GM19372 (cell line): ENCODE data around the gene MGRN1.
A peak's percentile ranks its signal among the peaks of the same experiment; 100 is the strongest.

ENCODE experiments used
- ATAC-seq: cut with Tn5 transposase; IDR thresholded peaks from one replicate; pipeline ENCODE4 v1.9.1; 2021; ENCODE audit warnings: mild to moderate bottlenecking, low read depth, moderate library complexity; ENCODE audit not compliant: unreplicated experiment

MGRN1 gene

DNA sequence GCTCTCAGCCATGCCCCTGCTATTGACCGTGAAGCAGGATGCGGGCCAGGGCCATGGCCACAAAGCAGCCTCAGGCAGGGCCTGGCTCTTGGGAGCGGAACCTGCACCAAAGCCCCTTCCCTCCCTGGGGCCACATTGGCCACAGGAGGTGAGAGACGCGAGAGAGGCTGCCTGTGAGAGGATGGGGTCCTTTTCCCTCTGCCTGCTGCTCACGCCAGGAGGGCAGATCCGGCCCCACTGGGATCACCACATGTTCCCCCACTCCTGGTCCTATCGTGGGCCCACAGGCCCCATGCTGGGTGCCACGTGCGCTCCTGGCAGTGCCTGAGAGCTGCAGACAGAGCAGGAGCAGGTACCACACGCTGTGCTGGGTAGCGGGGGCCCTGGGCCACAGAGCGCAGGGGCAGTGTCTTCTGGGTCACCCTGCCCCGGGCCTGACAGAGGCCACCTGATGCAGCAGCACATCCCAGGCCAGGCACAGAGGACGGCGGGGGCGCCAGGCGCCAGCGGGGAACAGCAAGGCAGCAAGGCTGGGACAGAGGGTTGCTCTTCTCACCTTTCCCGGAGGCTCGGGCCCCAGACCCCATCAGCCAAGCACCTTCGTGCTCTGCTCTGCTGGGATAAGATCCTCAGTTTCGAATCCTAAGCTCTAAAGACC is 59.6 kb downstream of the MGRN1 start:
- no peak for ATAC-seq

DNA sequence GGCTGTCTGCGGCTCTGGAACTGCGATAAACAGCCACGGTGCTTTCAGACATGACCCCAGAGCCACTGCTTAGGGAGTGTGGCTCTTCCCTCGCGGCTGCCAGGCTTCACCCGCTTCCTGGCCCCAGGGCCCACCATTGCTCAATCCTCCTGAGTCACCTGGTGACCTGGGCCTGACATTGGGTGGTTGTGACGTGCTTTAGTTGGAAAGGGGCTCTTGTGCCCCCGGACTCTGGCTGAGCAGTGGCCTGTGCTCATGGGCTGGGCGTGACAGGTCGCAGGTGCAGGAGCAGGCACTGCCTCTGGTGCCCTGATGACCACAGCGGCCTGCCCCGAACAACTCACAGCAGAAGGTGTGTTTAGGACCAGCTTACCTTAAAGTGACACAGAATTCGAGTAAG is 60.1 kb downstream of the MGRN1 start:
- ATAC-seq, result no peak

DNA sequence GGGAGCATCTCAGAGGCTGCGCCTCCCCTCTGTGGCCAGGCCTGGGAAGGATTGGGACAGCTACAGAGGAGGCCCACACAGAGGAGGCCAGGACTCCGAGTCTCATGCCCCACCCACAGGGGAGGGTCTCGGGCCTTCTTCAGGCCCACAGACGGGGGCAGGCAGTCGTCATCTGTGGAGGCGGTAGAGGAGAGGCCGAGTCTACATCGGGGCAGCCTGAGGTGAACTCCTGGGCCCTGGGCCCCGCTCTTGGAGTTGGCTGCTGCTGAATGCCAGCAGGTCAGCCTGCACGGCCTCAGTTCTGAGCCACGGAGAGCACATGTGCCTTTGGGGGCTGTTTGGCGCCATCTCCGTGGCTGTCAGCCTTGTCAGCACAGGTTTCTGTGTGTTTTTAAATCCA is 60.7 kb downstream of the MGRN1 start:
- ATAC-seq, result no peak

DNA sequence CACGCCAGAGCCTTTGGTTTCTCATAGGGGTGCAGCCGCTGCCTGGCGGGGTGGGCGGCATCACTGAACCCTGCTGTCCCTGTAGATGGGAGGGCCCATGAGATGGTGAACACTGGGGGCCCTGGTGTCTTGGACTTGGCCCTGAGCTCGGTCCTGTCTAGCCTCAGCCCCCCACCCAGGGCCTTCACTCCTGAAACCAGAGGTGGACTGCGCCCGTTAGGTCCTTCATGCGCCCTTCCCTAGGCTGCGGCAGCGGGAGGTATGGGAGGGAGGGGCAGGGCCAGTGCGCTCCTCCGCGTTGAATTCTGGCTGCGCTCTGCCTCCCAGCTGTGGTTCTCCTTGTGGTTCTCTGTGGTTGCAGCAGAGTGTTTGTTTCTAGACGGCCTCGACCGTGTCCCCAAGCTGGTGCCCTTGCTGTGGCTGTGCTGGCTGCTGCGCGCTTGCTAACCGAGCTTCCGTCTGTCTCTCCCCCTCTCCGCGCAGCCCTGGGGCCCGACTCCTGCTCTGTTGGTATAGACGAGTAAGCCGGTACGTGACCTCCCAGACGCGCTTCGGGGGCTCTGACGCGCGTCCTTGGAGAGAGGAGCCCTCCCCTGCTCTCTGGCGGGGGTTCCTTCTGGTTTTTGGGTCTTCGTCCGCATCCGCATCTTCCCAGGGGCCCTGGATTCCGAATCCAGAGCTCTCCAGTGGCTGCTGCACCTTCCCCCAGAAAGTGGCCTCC is 61.3 kb downstream of the MGRN1 start:
- ATAC-seq, result no peak

DNA sequence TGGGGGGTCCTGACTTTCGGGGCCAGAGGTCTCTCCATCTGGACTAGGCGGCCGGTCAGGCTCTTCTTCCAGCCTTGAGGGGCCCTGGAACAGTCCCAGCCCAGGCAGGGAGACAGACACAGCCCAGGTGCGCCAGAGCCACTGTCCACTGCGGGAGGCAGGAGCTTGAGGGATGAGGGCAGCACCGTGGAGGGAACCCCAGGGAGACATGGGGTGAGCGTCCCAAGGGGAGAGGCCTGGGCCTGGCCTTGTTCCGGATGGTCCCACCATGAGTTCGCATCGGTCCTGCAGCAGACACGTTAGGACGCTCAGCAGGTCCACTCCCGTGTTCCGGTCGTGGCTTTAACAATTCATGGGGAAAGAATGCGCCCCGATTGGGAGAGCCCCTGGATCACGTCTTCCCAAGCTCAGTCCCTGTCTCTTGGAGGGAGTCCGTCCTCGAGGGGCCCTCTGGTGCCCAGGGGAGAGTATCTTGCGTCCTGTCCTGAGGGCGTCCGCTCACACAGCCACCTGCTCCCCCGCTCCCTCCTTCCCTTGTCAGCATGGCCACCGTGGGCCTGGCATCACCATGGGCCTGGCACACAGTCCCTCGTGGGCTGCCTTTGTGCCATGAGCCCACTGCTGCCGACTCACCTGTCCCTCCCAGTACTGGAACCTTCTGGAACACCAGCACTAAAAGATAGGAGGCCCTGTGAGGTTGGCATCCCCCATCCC is 62.0 kb downstream of the MGRN1 start:
- no peak for ATAC-seq

DNA sequence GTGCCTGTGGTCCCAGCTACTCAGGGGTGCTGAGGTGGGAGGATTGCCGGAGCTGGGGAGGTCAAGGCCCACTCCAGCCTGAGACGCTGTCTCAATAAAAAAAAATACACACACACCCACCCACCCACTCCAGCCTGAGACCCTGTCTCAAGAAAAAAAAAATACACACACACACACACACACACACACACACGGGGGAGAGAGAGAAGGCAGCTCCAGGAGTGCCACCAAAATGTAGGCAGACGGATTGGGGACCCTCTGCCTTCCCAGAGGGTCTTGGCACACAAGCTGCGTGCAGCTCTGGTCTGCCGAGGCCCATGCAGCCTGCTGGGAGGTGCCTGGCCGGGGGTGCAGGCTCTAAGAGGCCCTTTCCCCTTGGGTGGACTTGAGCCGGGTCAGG is 62.8 kb downstream of the MGRN1 start:
- no peak for ATAC-seq

DNA sequence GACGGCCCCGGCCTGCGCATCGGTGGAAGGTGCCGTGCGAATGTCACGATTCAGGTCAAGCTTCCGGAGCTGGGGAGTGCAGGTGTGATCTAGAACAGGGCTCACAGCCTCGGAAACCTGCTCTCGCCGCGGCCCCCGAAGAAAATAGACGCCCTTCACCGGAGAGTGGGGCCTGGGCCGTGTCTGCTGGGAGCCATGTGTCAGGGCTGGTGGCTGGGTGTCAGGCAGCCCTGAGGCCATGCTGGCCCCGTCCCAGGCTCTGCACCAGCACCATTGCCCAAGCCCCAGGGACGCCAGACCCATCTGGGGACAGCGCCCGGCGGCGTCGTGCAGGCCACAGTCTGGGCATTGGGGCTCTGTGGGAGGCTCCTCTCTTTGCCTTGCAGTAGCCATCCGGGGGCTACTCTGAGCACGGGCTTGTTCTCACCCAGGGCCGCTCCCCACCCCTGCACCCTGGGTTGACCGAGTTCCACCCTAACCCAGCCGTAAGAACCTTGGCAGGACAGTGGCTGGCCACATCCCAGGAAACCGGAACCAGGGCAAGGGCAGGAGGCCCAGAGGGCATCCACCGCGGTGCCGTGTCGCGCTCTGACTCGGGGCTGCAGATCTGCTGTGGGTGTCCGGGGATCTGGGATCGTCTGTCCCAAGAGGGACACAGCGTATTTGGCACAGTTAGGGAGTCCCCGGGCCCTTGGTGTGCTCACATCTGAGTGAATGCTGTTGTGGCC is 63.5 kb downstream of the MGRN1 start:
- ATAC-seq, result no peak

DNA sequence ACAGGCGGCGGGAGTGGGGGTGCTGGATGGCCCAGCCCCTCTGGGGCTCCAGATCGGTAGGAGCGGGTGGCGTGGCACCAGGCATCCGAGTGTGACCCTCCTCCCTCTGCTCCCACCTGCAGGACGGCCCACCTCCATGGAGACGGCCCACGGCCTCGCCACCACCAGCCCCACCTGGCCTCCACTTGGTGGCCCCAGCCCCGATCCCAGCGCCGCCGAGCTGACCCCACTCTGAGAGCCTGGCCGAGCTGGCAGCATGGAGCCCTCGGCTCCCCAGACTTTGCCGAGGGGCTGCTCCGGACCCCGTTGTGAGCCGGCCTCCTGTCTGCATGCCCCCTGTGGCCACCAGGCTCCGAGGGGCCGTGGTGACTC is 64.0 kb downstream of the MGRN1 start:
- ATAC-seq, result no peak

DNA sequence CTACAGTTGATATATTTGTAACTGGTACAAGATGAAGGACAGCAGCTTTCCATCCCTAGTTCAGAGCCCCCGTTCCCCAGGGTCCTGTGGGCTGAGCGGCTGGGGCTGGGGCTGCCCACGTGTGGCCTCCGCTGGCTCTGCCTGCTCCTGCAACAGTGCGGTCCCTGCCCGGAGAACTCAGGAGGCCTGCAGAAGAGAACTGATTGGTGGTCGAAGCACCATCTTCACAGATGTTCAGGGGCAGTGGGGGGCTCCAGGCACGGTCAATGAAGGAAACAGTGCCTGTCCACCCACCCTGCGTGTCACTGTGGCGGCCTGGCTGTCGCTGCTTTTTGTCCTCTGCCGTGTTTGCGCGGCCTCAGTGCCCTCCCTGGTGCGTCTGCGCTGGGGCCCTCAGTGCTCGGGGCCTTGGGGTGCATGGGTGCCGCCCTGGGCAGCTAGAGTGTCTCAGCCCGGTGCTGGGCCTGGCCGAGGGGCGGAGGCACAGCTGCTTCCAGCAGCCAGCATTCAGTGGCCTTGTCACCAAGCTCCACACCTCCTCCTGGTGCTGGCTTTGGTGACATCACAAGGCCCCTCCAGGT is 64.6 kb downstream of the MGRN1 start:
- ATAC-seq, result no peak

DNA sequence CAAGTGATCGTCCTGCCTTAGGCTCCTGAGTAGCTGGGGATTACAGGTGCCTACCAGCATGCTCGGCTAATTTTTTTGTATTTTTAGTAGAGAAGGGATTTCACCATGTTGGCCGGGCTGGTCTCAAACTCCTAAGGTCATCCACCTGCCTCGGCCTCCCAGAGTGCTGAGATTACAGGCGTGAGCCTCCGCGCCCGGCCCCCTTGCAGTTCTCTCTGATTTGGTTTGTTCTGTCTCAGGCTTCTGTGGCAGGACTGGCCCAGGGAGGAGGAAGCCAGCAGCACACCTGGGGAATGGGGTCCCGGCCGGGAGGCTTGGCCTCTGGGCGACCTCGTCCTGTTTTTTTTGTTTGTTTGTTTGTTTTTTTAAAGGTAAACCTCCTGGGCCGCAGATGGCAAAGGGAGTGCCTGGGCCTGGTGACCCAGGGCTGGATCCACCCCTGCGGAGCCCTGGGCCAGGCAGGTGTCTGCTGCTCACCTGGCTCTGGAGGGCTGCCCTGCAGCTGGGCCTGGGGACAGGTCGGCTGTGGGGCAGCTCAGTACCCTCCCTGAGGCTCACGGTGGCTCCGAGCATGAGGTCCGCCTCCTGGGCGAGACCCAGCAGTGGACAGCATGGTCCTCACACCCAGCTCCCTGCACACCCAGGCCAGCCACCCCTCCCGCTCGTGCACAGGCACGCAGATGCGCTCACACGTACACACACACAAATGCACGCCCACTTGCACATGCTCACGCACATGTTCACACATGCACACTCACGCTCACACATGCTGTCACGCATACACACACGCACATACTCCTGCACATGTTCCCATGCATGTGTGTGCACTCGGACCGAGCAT is 65.5 kb downstream of the MGRN1 start:
- no peak for ATAC-seq

DNA sequence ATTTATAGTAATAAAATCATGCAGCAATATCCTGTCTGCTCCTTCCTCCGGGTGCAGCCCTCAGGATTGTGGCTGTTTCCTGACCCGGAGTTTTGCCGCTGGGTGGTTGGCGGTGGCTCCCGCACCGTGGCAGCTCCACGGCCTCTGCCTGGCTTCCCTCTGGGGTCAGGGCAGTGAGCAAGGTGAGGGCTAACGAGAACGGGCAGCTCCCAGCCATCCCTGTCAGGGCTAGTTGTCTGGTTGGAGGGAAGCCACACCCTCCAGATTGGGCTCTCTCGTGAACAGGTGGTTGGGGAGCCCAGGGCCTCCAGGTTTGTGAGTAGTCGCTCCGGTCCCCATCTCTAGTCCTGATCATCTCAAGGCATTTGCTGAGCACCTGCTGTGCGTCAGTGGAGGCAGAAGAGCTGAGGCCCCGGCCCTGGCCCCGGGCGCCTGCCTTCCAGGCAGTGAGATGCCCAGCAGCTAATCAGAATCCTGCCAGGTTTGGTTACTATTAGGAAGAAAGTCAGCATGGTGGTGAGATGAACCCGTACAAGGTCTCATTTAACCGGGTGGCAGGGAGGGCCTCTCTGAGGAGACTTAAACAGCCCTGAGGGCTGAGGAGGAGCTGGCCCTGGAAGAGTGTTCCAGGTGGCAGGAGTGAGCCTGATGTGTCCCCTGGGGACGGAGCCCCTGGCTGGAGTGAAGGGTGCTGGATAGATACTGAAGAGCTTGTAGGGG is 66.5 kb downstream of the MGRN1 start:
- ATAC-seq, result no peak

DNA sequence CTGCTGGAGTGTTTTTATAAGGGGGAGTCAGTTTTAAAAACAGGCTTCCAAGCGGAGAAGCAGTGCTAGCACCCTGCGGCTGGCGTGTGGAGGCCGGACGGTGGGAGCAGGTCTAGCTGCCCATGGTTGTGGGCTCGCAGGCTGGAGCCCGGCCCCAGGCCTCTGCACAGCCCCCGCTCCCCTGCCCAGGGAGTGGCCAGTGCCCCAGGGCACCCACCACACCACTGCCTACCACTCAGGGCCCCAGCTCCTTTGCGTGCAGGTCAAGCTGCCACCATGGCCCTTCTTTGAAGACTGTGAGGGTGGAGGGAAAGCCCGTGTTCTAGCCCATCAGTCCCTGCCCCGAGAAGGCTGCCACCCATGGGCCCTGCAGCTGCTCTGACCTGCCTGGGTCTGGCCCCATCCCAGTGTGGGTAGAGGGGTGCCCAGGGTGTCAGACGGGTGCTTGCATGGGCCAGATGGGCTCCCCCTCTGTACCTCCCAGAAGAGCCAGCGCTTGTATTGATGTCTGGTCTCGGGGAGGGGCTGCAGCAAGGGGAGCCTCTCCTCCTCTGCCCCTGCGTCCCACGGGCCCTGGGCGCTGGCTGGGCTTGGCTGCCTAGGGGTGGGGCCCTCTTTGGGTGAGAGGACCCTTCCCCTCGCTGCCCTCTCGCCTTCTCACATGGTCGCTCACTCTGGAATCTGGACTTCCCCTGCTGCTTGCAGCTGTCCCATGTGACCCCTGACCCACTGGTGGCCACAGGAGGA is 67.2 kb downstream of the MGRN1 start:
- ATAC-seq, result no peak

DNA sequence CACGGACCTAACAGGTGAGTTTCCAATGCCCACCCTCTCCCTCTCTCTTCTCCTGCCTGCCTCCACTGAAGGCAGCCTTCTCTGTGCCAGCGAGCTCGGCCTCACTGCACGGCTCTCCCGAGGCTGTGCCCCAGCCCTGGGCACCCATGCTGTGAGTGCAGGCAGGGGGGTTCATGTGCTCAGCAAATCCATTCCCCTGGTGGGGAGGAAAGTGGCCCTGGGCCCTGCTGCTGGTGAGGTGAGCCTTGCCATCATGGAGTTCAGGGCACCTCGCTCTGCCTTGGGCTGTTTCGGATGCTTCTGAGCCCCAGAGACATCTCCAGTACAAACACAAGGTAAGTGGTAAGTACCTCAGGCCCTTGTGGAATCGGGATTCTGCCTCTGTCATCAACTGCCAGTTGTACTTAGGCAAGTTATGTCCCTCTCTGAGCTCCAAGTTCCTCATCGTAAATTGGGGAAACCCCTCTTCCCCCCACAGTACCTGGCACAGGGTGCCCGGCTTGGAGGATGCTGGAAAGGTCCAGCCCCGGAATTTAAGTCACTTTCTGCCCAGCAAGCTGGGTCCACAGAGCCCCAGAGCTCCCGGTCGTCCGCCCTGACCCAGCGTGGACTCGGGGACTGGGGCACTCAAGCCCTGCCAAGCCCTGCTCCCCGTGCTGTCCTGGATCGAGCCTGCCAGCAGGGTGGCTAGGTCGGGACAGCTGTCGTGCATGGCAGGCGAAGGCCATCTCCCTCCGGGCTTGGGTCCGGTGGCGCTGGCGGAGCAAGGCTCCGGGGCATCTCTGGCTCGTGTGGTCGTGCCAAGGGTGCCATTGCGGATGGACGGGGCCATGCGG is 68.1 kb downstream of the MGRN1 start:
- ATAC-seq, result peak; percentile 26

DNA sequence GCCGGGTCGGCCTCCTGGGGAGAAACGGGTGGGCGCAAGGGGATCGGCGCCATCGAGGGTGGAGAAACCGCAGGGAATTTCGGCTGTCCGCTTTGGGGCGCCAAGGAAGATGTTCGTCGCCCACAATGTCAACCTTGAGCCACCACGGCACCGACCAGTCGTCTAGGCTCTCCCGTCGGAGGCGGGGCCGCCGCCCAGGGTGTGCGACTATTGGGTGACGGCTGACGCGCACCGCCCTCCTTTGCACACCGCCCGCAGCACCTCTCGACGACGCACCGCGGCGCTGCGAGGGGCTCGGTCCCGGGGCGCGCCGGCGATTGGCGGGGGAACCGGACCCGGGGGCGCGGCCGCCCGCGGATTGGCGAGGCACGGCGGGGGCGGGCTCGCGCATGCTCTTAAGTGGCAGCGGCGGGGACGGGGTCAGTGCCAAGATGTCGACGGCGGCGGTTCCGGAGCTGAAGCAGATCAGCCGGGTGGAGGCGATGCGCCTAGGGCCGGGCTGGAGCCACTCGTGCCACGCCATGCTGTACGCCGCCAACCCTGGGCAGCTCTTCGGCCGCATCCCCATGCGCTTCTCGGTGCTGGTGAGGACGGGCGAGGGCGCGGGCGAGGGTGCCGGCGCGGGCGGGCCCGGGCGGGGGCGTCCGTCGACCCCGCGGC is 68.8 kb downstream of the MGRN1 start, which contains the start of gene NUDT16L1:
TSS of gene NUDT16L1 (plus strand) at position 267 of the 660 bp plus-strand sequence. CDS start at position 432, 165 bp downstream.
- ATAC-seq, result peak; percentile 94

DNA sequence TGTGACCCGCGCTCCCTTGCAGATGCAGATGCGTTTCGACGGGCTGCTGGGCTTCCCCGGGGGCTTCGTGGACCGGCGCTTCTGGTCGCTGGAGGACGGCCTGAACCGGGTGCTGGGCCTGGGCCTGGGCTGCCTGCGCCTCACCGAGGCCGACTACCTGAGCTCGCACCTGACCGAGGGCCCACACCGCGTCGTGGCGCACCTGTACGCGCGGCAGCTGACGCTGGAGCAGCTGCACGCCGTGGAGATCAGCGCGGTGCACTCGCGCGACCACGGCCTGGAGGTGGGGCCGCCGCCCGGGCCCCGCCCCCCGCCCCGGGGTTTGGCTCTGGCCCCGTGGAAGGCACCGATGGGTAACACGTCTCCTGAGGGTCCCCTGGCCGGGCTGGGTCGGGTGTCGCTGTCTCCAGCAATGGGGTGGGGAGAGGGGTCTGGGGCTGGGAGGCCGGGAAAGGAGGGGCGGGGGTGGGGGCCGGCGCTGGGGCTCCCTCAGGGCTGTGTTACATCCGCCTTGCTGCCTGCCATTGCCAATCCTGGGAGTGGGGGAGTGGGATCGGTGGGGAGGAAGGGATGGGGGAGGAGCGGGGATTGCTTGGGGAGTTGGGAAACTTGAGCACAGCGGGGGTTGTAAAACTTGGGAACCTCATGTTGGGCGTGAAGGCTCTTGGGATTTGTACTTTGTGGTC is 69.5 kb downstream of the MGRN1 start:
- ATAC-seq, result no peak

DNA sequence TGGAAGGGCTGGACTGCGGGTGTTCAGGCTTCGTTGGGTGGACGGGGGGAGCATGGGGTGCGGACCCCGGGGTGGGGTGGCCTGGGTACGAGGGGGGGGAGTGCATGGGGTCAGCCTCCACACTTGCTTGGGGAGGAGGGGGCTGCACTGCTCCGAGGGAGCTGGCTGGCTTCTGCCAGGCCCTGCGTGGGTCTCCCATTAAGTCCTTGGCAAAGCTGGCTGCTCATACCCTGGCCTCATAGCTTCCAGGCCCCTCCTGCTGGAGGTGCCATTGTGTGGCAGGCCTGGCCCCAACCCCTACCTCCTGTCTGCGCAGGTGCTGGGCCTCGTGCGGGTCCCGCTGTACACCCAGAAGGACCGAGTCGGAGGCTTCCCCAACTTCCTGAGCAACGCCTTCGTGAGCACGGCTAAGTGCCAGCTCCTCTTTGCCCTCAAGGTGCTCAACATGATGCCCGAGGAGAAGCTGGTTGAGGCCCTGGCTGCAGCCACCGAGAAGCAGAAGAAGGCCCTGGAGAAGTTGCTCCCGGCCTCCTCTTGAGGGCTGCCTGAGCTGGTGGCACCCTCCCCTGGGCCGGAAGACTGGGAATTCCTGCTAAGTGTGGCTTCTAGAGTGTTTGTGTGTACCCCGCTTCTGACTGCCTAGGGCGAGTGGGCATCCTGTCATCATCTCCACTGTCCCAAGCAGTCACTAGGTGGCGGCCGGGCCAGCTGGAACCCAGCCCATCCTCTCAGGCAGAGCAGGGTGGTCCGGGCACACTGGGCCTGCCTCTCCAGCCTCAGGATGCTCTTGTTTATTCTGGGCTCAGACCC is 70.2 kb downstream of the MGRN1 start:
- no peak for ATAC-seq
